Activated gamma-delta T cell treated with anti-CD3 and anti-CD28 coated beads, Interleukin-2, amount 50 U/mL, for 16 hours (primary cell): Measurements from ENCODE around the gene ZNF135.

Source experiments
- DNase-seq: peaks from one replicate; pipeline ENCODE4 v3.0.0-alpha.2; 2020; ENCODE audit warnings: low read depth

Gene ZNF135

DNA sequence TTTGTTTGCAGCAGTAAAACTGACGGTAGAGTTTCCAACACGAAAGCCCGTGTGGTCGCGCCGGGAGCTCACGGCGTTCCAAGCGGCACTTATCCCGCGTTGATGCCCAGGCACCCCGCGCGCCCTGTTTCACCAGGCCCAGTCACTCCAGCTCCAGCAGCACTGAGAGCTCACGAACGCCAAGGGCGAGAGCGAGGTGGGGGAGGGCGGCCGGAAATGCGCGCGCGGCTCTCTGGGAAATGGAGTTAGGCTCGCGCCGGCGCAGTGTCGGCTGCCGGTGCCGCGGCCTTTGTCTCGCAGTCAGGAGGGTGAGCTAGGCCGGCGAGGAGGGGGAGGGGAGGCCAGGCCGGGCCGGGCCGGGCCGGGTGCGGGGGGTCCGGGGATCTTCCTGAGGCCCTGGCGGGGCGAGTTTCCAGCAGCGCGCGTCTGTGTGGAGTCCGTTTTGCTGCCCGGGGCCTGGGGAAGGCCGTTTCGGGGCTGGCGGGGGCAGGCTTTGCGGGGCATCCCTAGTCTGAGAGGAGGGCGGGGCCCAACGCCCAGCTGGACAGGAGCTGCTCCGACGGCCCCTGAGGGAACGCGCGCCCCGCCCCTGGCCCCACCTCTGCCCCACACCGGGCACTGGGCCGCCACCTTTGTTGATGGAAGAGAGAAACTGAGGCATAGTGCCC lies at the start of gene ZNF135:
ZNF135 (plus strand) TSS at position 280 of the 668 bp plus-strand sequence. CDS start 721 bp downstream, outside the sequence.
- peak; percentile 45 for DNase-seq

DNA sequence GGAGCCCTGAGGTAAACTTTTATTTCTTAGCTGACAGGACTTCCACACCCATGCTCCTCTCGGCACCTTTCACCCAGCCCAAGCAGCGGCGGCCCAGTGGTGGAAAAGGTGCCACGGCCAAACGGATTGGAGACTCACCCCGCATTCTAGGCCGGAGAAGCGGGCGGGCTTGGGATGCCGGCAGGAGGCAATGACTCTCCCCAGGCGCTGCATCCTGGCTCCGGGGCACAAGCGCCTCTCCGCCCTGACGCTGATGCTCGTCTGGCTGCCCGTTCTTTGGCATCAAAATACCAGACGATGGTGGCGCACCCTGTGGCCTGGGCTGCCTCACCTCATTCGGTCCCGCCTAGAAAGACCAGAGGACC lies 49.8 kb upstream of the ZNF135 start:
- no peak for DNase-seq

DNA sequence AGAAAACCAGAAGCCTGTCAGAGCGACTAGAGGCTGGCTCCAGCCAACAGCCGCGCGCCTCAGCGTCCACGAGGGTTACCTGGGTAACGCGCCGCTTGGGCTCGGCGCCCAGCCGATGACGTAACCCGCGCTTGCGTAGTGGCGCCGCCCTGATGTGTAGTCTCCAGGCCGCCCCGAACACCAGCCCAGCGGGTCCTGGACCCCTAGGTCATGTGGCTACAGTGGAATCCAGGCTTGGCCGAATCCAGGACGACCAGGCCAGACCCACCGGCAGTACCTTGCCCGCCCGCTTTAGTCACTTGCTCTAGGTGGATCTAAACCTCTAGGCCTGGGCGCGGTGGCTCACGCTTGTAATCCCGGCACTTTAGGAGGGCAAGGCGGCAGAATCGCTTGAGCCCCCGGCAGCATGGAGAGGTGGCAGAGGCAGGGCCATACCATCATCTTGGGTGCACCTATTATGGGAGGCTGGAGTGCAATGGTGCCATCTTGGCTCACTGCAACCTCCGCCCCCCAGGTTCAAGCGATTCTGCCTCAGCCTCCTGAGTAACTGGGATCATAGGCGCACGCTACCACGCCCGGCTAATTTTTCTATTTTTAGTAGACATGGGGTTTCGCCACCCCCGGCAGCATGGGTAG lies 49.3 kb upstream of the ZNF135 start:
- DNase-seq: peak; percentile 45

DNA sequence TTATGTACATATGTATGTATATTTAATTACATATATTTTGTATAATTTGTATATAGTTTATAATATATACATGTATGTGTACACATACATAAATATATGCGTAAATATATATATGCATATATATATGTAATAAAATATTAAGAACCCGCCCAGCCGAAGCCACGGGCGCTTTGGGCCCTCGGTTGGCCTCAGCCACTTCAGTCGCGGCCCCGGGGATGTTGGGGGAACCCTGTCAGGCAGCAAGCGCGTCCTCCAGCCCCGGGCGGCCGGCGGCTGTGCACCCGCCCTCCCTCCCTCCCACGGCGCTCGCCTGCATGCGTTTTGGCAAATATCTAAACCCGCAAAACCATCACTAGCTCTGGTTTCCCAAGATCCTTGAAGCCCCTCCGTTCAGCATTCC lies 48.6 kb upstream of the ZNF135 start:
- no peak for DNase-seq

DNA sequence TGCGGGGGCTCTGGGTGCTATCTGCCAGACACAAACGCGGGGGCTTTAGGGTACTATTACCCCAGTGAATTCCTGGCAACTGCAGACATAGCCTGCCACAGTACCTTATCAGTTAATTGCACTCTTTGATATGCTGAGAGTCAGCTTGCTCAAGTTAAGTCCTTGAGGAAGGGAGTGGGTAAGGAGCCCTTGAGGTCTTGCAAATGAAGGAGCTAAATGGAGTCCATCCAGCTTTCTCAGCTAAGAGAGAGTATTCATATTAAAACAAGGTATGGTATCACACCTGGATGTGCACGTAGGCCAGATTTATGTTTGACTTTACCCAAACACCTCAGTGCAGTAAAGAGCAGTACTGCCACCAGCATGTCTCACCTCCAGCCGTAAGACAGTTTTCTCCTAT lies 44.9 kb upstream of the ZNF135 start:
- DNase-seq: no peak

DNA sequence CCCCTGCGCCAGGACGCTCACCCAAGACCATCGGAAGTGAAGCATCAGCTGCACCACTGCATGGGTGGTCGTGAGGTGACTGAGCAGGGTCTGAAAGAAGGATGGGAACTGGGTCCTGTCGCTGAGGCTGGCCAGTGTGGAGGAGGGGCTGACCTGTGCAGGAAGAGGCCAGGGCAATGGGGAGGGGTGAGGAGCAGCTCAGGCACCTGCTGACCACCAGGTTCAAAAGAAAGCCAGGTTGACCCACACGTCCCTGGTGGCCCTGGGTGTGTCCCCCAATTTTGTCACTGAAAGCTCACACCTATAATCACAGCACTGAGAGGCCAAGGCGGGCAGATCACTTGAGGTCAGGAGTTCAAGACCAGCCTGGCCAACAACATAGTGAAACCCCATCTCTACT lies 39.0 kb upstream of the ZNF135 start:
- DNase-seq: no peak

DNA sequence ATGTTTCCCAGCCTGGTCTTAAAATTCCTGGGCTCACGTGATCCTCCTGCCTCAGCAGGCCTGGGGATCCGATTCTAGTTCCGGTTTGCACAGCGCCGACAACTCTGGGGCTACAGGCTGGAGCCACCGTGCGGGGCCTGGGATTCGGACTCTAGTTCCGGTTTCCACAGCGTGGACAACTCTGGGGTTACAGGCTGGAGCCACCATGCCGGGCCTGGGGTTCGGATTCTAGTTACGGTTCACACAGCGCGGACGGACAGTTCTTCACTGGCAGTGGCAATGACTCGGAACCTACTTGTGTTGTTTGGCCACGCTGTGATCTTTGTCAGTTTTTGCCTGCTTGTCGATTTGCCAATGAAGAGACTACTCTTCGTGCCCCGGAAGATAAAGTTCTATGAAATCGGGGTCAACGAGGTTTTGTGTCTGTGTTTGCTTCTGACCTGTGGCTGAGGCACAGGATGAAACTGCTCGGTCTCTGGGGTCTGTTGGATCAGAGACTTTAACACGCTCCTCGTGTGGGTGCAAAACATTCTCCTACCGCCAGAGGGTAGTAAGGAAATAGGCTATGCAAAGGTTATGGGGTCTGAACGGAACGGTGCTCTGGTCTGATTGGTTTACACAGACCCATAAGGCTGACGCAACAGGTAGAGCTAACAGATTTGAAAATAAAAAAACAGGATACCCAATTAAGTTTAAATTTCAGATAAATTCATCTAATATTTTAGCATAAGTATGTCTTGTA lies 37.4 kb upstream of the ZNF135 start:
- DNase-seq: peak; percentile 44

DNA sequence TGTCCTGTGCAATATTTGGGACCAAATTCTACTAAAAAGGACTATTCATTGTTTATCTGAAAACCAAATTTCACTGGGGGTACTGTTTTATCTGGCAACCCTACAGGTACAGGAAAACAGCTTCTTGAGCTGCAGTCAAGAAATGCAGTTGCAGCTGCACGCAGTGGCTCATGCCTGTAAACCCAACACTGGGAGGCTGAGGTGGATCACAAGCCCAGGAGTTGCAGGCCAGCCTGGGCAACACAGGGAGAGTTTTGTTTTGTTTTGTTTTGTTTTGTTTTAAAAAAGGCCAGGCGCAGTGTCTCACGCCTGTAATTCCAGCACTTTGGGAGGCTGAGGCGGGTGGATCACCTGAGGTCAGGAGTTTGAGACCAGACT lies 36.8 kb upstream of the ZNF135 start:
- no peak for DNase-seq

DNA sequence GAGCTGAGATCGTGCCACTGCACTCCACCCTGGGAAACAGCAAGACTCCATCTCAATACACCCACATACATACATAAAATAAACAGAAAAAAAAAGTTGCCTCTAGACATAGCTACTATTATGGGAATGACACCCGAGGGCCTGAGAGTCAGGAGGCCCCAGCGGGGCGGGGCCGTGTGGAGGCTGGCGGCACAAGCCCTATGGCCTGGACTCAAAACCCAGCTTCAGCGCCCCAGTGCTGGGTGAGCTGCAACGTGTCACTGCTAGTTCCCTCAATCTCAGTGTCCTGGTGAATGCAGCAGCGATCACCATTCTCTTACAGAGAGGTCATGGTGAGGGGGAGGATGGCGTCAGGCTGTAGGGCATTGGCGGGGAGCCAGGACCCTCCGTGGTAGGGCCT lies 34.4 kb upstream of the ZNF135 start:
- DNase-seq: no peak

DNA sequence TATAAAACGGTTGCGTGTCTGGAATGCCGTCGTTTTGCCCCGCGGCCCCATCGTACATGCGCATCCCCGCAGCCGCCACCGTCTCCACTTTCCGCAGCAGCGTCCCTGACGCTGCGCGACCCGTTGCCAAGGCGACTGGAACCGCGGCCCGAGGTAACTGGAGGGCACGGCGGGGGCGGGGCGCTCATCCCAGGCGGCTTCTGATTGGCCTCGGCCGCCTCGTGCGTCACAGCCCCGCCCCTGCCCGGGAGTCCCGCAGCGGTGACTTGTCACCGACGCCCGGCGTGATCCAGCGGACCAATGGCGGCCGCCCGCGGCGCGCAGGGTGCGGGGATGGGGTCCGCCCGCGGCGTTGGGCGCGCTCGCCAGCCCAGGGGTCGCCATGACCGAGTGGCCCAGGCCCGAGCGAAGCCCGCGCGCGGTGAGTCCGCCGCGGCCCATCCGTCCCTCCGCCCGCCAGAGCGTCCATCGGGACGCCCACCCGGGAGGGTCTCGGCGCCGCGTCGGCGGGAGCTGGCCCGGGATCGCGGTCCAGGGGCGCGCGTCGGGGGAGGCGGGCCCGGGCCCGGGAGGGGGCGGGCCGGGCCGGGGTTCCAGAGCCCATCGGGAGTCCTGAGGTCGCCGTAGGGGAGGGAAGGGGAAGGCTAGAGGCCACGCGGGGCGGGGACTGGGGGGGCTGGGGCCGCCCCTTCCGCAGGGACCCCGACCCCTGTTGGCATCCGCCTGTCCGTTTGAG lies 25.2 kb upstream of the ZNF135 start, which contains the start of gene ZSCAN1:
ZSCAN1 (plus strand) TSS at position 285 of the 736 bp plus-strand sequence. CDS start 3,812 bp downstream, outside the sequence.
- peak; percentile 28 for DNase-seq

DNA sequence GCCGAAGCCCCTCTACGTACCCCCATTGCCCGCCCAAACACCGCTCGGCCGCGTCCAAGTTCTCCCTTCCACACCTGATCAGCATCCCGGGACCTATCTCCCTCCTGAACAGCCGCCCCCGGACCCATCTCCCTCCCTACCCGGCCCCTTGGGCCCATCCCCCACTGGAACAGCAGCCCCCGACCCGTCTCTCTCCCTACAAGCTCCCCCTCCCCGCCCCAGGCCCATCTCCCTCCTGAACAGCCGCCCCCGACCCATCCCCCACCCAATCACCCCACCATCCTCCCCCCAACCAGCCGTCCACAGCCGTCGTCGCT lies 24.6 kb upstream of the ZNF135 start:
- no peak for DNase-seq

DNA sequence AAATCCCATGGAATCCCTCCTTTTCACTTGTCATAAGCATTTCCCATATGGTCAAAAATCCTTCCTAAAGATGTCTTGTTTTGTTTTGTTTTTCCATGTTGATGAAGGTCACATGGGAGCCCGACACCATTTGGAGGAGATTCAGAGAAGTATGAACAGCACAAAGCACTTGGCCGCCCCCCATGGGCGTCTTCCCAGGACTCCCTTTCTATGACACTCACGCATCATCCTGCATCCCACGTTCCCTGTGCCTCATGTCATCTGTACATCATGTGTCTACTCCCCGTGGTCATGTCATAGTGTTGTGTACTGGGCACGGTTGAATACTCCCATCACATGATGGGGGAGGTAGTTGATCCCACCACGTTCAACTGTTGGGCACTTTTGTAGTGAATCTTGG lies 23.2 kb upstream of the ZNF135 start:
- no peak for DNase-seq

DNA sequence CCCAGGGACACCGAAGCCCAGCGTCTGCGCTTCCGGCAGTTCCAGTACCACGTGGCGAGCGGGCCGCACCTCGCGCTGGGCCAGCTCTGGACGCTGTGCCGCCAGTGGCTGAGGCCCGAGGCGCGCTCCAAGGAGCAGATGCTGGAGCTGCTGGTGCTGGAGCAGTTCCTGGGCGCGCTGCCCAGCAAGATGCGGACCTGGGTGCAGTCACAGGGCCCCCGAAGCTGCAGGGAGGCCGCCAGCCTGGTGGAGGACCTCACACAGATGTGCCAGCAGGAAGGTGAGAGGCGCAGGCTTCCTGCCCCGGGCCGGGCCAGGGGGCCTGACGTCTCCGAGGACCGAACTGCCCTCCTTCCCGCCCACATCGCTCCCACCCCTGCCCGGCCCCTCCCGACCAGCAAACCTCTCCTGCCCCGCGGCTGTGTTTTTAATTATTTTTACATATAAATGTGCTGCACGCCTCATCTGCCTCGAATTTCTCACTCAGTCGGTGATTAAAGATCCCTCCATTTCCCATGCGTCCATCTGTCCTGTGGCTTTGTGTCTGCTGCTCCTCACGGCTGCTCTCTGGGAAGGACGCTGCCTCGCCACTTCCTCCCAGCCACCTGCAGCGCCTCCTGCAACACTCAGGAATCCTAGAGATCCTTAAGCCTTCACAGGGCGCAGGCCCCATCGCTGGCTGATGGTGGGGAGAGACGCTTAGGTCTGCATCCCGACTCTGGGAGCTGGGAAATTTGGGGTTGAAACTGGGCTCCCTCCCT lies 21.0 kb upstream of the ZNF135 start:
- no peak for DNase-seq

DNA sequence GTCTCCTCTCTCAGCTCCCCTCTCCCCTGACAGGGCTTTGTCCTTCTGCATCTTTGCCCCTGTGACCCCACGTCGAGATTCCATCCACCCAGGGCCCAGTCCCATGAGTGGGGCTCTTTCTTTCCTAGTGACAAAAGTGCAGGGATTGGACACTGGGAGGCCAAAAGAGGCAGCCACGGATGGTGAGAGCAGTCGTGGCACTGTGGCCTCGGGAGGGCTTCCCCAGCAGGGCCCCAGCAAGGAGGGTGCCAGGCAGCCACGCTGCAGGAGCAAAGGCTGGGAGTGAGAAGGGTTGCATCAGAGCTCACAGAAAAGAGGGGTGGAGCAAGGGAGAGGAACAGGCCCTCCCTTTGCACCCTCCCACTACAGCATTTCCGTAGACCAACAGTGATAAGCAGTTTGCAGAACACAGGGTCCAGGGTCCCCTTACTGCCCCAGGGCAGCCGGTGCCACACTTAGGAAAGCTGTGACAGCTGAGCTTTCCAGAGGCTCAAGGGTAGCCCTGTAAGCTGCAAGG lies 20.3 kb upstream of the ZNF135 start:
- no peak for DNase-seq

DNA sequence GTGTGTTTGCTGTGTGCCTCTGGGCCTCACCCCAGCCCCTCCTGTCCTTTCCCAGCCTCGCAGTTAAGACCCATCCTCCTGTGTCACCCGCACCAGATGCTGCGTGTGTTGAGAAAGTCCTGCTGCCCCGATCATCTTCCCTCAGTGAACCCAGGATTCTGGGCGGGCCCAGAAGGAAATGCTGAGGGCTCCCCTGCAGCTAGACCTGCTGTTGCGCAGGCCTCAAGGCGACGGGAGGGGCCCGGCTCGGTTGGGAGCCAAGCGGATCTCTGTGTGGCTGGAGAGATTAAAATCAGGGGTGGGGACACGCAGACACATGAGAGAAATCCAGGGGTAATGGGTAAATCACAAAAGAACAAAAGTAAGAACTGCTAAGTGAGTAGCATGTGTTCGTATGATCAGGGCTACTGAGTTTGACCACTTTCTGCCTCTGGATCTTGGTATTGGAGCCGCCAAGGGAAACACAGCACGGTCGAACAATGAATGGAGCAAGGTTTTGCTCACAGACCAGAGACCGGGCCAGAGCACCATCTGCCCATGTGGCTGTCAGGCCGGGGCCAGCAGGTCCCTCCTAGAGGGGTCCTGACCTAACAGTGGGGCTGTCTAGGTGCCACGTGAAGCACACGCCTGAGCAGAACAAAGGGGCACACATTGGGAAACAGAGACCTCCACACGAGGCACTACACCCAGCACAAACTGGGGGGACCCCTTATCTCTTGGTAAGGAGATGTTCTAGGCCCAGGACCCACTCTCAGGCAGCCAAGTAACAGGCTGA lies 18.1 kb upstream of the ZNF135 start:
- no peak for DNase-seq

DNA sequence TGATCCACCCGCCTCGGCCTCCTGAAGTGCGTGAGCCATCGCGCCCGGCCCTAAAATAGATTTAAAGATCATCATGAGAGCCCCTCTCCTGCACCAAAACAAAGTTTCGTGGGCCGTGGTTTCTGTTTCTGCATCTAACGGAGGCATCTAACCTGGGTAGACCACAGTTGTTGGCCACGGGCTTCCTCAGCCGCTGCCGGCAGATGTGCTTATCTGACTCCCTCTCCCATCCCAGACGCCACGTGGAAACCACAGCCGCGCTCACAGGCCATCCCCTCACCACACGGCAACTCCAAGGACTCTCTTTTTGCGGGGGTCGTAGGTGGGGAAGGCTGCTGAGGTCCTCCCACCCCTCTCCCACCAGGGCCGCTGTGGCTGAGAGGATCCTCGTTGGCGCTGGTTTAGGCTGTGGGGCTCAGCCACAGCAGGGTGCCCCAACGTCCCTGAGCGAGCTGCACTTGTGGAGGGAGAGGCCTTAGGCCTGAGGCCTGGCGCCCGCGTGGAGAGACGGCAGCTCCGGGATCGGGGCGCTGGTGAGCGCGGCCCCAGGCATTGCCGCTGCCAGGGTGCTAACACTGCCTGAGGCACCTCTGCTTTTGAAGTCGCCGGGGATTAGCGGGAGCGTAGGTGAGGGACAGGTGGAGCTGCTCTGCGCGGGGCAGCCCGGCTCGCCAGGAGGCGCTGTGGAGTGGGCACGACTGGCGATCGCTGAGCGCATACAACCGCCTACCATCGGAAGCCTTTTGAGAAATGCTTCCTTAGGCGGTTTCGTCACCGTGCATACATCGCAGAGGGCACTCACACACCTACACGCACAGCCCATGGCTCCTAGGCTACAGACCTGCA lies 16.4 kb upstream of the ZNF135 start:
- DNase-seq: no peak

DNA sequence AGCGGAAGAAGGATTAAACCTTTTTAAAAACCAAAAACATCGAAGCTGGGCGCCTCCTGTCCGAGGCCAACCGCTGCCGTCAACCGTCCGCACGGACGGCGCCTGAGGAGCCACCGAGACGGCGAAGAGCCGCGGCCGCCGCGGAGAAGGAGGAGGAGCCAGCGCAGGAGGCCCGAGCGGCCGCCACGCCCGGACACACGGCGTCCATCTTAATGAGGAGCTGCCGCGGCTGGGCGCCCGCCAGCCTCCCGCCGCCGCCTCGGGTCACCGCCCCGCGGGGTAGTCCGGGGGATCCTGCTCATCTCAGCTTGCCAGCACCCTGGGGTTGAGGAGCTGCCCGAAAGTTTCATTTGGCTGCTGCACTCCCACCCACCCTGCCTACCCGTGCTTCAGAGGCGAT lies 14.7 kb upstream of the ZNF135 start:
- DNase-seq: no peak

DNA sequence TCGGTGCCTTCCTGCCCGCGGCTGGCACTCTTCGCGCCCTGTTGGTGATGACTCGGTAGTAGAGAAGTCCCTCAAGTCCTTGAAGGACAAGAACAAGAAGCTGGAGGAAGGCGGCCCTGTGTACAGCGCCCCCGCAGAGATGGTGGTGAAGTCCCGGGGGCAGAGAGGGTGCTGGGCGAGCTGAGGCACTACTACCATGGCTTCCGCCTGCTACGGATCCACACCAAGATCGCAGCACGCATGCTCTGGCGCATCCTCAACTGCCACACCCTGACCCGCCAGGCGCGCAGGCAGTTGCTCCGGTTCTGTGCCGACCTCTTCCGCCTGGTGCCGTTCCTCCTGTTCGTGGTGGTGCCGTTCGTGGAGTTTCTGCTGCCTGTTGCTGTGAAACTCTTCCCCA lies 14.2 kb upstream of the ZNF135 start:
- DNase-seq: no peak

DNA sequence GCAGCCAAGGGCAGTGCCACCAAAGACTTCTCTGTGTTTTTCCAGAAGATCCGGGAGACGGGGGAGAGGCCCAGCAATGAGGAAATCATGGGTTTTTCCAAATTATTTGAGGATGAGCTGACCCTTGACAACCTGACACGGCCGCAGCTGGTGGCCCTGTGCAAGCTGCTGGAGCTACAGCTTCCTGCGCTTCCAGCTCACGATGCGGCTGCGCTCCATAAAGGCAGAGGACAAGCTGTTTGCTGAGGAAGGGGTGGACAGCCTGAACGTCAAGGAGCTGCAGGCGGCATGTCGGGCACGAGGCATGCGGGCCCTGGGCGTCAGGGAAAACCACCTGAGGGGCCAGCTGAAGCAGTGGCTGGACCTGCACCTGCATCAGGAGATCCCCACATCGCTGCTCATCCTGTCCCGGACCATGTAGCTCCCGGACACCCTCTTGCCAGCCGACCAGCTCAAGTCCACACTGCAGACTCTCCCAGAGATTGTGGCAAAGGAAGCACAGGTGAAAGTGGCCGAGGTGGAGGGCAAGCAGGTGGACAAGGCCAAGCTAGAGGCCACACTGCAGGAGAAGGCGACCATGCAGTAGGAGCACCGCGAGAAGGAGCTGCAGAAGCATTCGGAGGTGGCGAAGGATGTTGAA lies 13.6 kb upstream of the ZNF135 start:
- no peak for DNase-seq

DNA sequence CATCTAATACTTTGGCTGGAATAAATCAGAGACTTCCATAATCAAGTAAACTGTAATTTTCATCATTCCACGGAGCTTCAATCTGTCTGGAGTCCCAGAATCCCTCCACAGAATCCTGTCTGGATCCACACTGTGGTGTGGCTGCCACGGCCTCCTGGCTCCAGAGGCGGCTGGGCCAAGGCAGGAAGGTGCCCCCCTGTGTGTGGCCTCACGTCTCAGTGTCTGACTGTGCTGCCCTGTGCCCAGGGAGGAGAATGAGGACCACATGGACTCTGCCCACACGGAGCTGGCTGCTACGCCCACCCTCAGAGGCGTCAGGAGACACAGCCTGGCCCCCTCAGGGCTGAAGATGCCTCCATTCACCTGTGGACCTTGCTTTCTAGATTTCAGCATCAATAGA lies 12.2 kb upstream of the ZNF135 start:
- DNase-seq: no peak
